ENCODE measurements around the gene BDKRB2.

The BDKRB2 gene

DNA sequence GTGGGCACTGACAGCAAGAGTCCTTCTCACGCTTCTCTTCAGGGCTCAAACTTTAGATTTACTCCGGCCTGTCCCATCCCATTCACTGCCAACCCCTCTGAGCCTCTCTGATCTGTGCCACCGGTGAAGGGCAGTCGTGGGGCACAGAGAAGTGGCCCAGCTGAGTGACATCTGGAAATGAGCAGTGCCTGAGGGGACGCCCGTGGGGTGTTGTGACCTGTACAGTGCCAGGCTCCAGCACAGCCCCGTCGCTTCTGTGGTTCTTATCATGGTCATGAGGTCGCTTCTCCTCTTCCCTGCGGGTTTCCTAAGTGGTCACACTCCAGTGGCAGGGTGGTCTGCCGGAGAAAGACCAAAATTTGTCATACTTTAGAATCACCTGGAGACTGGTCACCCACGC is 4.1 kb downstream of the BDKRB2 start:
- TF ChIP-seq, protein P1, sequence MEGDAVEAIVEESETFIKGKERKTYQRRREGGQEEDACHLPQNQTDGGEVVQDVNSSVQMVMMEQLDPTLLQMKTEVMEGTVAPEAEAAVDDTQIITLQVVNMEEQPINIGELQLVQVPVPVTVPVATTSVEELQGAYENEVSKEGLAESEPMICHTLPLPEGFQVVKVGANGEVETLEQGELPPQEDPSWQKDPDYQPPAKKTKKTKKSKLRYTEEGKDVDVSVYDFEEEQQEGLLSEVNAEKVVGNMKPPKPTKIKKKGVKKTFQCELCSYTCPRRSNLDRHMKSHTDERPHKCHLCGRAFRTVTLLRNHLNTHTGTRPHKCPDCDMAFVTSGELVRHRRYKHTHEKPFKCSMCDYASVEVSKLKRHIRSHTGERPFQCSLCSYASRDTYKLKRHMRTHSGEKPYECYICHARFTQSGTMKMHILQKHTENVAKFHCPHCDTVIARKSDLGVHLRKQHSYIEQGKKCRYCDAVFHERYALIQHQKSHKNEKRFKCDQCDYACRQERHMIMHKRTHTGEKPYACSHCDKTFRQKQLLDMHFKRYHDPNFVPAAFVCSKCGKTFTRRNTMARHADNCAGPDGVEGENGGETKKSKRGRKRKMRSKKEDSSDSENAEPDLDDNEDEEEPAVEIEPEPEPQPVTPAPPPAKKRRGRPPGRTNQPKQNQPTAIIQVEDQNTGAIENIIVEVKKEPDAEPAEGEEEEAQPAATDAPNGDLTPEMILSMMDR (IDR thresholded peaks at IDR 0.05; ENCODE audit: control extremely low read depth, extremely low read depth, low read depth, missing control alignments), result no peak
- ChIA-PET CTCF (interaction anchor here (0.8 kb wide), 1 partner anchor 14 kb away, joined by 3 read pairs; no protein-coding TSS in a partner anchor), POLR2A (no interaction called here)
- DNase-seq (ENCODE audit: extremely low spot score), result no peak

DNA sequence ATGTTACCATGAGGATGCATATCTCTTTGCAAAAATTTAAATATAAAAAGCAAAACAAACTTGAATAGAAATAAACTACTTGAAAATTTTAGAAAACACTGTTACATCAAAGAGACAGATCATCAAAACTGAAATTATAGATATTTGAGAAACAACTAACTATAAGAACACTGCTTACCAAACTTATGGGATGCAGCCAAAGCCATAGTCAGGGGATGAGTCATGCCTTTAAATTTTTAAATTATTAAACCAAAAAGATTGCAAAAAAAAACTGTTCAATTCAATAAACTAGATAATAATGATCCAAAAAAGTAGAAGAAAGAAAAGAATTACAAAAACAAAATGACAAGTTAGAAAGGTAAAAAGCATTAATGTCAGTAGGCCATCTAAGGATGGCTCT is 7.5 kb downstream of the BDKRB2 start:
- CTCF ChIA-PET, result no interaction called here
- no peak for DNase-seq (ENCODE audit: extremely low spot score)
- TF ChIP-seq, protein P1 (IDR thresholded peaks at IDR 0.05; ENCODE audit: control extremely low read depth, extremely low read depth, low read depth, missing control alignments), result no peak
- POLR2A ChIA-PET, result no interaction called here

DNA sequence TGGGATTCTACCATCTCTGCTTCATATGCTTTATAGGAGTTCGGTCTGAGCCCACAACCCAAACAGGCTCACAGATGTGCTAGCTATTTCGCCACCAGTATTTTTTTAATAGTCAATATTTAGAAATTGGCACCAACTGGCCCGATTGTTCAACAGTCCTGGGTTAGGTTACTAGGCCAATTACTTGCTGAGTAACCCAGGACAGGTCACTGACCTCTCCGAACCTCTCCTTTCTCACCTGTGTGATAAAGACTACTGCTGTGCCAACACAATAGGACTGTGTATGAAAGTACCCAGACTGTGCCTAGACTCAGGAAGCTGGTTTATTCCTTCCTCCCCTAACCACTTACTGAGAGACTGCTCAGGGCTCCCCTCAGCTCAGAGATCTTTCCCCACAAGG is 8.3 kb downstream of the BDKRB2 start:
- POLR2A ChIA-PET, result no interaction called here
- CTCF ChIA-PET, result no interaction called here
- no peak for DNase-seq (ENCODE audit: extremely low spot score)
- TF ChIP-seq, protein P1 (IDR thresholded peaks at IDR 0.05; ENCODE audit: control extremely low read depth, extremely low read depth, low read depth, missing control alignments), result no peak

DNA sequence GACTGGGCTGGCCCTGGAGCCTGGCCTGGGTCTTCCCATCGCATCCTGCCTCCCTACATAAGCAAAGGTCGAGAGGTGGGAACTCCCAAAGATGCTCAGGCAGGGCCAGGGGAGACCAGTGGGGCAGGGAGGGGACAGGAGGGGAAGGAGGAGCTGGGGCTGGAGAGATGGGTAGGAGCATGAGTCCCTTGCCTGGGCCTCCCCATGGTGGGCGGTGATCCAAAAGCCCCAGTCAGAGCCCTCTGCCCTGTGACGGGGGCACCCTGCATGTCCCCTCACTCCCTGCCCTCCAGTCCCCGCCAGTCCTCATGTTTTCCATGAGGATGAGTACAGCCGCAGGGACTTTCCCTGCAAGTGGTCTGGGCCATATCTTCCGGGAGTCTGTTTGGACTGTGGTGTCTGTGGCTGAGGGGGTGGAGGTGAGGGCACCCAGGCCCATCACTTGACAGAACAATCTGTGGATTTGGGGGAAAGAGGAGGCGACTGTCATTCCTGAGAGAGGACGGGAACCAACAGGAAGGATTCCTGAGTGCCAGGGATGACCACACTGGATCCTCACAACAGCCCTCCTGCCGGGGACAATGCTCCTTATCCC is 9.3 kb downstream of the BDKRB2 start:
- TF ChIP-seq, protein P1 (IDR thresholded peaks at IDR 0.05; ENCODE audit: control extremely low read depth, extremely low read depth, low read depth, missing control alignments), result no peak
- no peak for DNase-seq (ENCODE audit: extremely low spot score)
- ChIA-PET CTCF (no interaction called here), POLR2A (no interaction called here)

DNA sequence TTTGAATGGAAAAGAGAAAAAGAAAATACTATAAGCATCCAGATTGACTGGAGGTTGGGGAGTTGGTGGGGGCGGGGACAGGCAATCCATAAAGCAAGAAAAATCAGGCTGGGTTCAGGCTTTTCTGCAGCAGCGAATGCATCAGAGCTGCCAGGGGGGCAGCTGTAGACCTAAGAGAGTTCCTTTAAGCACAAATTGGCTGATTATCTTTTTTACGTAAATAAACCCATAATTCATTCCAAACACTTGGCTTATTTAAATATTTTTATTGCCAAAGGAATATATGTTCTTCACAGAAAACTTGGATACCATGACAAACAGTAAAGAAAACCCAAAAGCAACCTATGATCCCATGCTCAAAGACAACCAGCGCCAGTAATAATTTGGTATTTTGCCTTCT is 10.2 kb downstream of the BDKRB2 start:
- ChIA-PET POLR2A (no interaction called here), CTCF (no interaction called here)
- no peak for DNase-seq (ENCODE audit: extremely low spot score)
- TF ChIP-seq, protein P1 (IDR thresholded peaks at IDR 0.05; ENCODE audit: control extremely low read depth, extremely low read depth, low read depth, missing control alignments), result no peak

DNA sequence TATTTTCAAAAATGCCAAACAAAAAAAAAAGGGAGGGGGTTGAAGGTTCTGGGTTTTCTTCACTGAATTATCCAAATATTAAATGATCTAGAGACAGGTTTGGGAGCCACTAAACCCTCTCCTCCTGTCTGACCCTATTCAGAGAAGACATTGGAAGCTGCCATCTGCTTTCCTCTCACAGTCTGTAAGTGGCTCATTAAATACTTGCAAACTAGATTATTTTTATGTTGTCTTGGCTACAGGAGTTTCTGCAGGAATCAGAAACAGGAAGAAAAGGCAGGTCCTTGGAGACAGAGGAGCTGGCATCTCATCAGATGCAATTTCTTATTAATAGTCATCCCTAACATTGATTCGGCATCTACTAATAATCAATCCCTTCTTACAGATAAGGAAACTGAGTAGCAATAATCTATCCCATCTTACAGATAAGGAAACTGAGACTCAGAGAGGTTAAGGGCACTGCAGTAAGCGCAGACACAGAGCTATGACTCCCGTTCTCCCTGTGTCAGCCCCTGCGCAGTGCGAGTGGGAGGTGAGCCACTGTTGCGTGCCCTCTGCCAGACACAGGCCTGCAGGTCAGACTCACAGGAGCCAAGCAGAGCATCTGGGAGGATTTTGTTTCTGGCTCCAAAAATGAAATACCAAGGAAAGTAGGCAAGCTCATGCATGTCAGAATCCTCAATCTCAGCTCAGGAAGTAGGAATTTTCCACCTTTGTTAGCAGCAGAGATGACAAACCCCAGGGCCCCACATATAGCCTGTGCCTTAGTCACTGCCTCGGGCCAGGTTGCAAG is 11.0 kb downstream of the BDKRB2 start:
- ChIA-PET POLR2A (no interaction called here), CTCF (no interaction called here)
- TF ChIP-seq, protein P1 (IDR thresholded peaks at IDR 0.05; ENCODE audit: control extremely low read depth, extremely low read depth, low read depth, missing control alignments), result no peak
- no peak for DNase-seq (ENCODE audit: extremely low spot score)
